Small intestine (tissue), 7 donors: Measurements from ENCODE around the gene NPFF. TPM values are rescaled to one million over a fixed set of nuclear protein-coding genes. Genes with fewer than 3 reads are reported as not detected.

Experiments used
- DNase-seq, 2 donors: peaks; one replicate each; pipeline versions ENCODE4 v3.0.0 to v3.0.0-alpha.2; 2013
- FAIRE-seq: peaks from 2 replicates; lab custom pipeline; 2012; peaks lifted over from hg19 to GRCh38; lab: Jason Lieb, UNC
- H3K27ac ChIP-seq, 3 donors: one replicate each; pipeline ENCODE4 v1.5.1; 2013; ENCODE audit warnings: low read length in 2 of 3, mild to moderate bottlenecking in 2 of 3, control low read depth in 1 of 3, inconsistent platforms in 1 of 3, low read depth in 1 of 3, moderate library complexity in 1 of 3
- H3K27me3 ChIP-seq, 3 donors: one replicate each; pipeline ENCODE4 v1.6.1; 2013; ENCODE audit warnings: low read length in 3 of 3, inconsistent platforms in 1 of 3; ENCODE audit not compliant: control insufficient read depth in 3 of 3, insufficient read depth in 3 of 3
- H3K36me3 ChIP-seq, 3 donors: one replicate each; pipeline ENCODE4 v1.6.1; 2013; ENCODE audit warnings: low read length in 3 of 3, inconsistent platforms in 1 of 3, low read depth in 1 of 3, mild to moderate bottlenecking in 1 of 3, moderate library complexity in 1 of 3; ENCODE audit not compliant: control insufficient read depth in 3 of 3, insufficient read depth in 2 of 3
- H3K4me1 ChIP-seq, 3 donors: one replicate each; pipeline ENCODE4 v1.6.1; 2013; ENCODE audit warnings: low read length in 2 of 3, inconsistent platforms in 1 of 3, low read depth in 1 of 3, mild to moderate bottlenecking in 1 of 3, moderate library complexity in 1 of 3; ENCODE audit not compliant: control insufficient read depth in 3 of 3, insufficient read depth in 2 of 3
- H3K4me3 ChIP-seq, 3 donors: one replicate each; pipeline ENCODE4 v1.5.1; 2013; ENCODE audit warnings: low read length in 3 of 3, control low read depth in 1 of 3, inconsistent platforms in 1 of 3, low read depth in 1 of 3, mild to moderate bottlenecking in 1 of 3, moderate library complexity in 1 of 3
- H3K9me3 ChIP-seq, 2 donors: one replicate each; pipeline ENCODE4 v1.6.1; 2013; ENCODE audit warnings: low read depth in 1 of 2, low read length in 1 of 2; ENCODE audit not compliant: control insufficient read depth in 2 of 2, insufficient read depth in 1 of 2
- WGBS, 3 donors: extraction: QIAGEN DNeasy Blood & Tissue Kit; methylation state at CpG; one replicate each; pipeline ENCODE4 v1.1.7; 2013; 5-methylcytosine and 5-hydroxymethylcytosine counted together
- polyA plus RNA-seq, 4 donors: library from polyadenylated mRNA; stranded (reverse) in 3 of 4; unstranded in 1 of 4; fragments of 200-250 nt in 3 of 4; fragments of 120-200 nt in 1 of 4; gene quantifications; one replicate each; pipeline versions ENCODE4 v1.2.1 to v1.2.3, GENCODE V29; 2013
- donor health status: healthy with polysubstance abuse.
- donor health status: control.
- donor health status: control.
- donor health status: Bipolar disorder and iron deficiency.
- donor health status: healthy.

The NPFF gene
- polyA plus RNA-seq, 4 donors = 0.12 to 4.2 TPM; not detected in 2

GRCh38 chr12:53502331-53502730 lies 5.0 kb downstream of the NPFF start:
- Histone ChIP-seq H3K9me3 (no peaks in the 10 kb centered on the region), H3K36me3 (peaks cover 0 to 46% (median 0%) of the 10 kb centered on the region in 3 donors), H3K27me3 (peaks cover 0 to 3% (median 0%) of the 10 kb centered on the region in 3 donors), H3K27ac (peak overlapping the region in 1 of 3 donors; percentile 98), H3K4me1 (peaks cover 4 to 27% (median 5%) of the 10 kb centered on the region in 3 donors), H3K4me3 (peak overlapping the region in 1 of 3 donors; percentile 61)
- 71 to 80% (median 79%) methylated on average over 9 of the region's 9 CpGs for WGBS, 3 donors
- no peak for DNase-seq
- FAIRE-seq = no peak

- WGBS, 3 donors = 54 to 70% (median 67%) methylated on average over 10 of the region's 10 CpGs
- Histone ChIP-seq H3K36me3 (peaks cover 0 to 40% (median 0%) of the 10 kb centered on the region in 3 donors), H3K27ac (peak overlapping the region; percentile 88 to 98 (median 98)), H3K27me3 (peaks cover 0 to 3% (median 0%) of the 10 kb centered on the region in 3 donors), H3K4me3 (peak overlapping the region in 2 of 3 donors; percentile 61 to 65), H3K9me3 (no peaks in the 10 kb centered on the region), H3K4me1 (peaks cover 4 to 28% (median 5%) of the 10 kb centered on the region in 3 donors)
- no peak for FAIRE-seq
- no peak for DNase-seq
Measured at GRCh38 chr12:53501615-53502181, 5.6 kb downstream of the NPFF start.

GRCh38 chr12:53500776-53501614 lies 6.3 kb downstream of the NPFF start, which contains the start of gene TARBP2:
Gene TARBP2, plus strand, starts transcription at chr12:53501283. Its CDS starts 126 bp downstream, at chr12:53501409.
- peak; percentile 99 to 100 for DNase-seq
- Histone ChIP-seq H3K36me3 (peaks cover 0 to 34% (median 0%) of the 10 kb centered on the region in 3 donors), H3K4me3 (peak within 1 kb of the TSS; percentile 56 to 65 (median 61)), H3K27me3 (peaks cover 0 to 3% (median 0%) of the 10 kb centered on the region in 3 donors), H3K27ac (peak within 1 kb of the TSS; percentile 88 to 98 (median 98)), H3K9me3 (no peaks in the 10 kb centered on the region), H3K4me1 (peaks cover 4 to 33% (median 5%) of the 10 kb centered on the region in 3 donors)
- FAIRE-seq = peak; percentile 73
- whole genome bisulfite sequencing, 3 donors = 0% methylated on average over 66 to 74 of the region's 74 CpGs

- DNase-seq (peak; percentile 59 to 83), FAIRE-seq (no peak)
- H3K4me3 ChIP-seq = peak overlapping the region in 2 of 3 donors; percentile 37 to 61
- peaks cover 0 to 26% (median 0%) of the 10 kb centered on the region in 3 donors for H3K36me3 ChIP-seq
- H3K4me1 ChIP-seq = peaks cover 4 to 38% (median 5%) of the 10 kb centered on the region in 3 donors
- H3K27ac ChIP-seq = peak overlapping the region; percentile 80 to 98 (median 98)
- 1 to 2% (median 2%) methylated on average over 17 of the region's 17 CpGs for WGBS, 3 donors
- peaks cover 0 to 3% (median 0%) of the 10 kb centered on the region in 3 donors for H3K27me3 ChIP-seq
- H3K9me3 ChIP-seq = no peaks in the 10 kb centered on the region
Measured at GRCh38 chr12:53500142-53500775, 7.0 kb downstream of the NPFF start.

GRCh38 chr12:53499266-53500141 lies 7.8 kb downstream of the NPFF start, which contains the start of gene MAP3K12:
Gene MAP3K12, minus strand, starts transcription at chr12:53499458. Its CDS starts 12,067 bp downstream, at chr12:53487391.
- Histone ChIP-seq H3K4me1 (peaks cover 4 to 38% (median 5%) of the 10 kb centered on the region in 3 donors), H3K27ac (peak within 1 kb of the TSS; percentile 80 to 98 (median 98)), H3K36me3 (peaks cover 0 to 19% (median 0%) of the 10 kb centered on the region in 3 donors), H3K4me3 (peak within 1 kb of the TSS; percentile 37 to 61 (median 38)), H3K27me3 (peaks cover 0 to 3% (median 0%) of the 10 kb centered on the region in 3 donors), H3K9me3 (no peaks in the 10 kb centered on the region)
- DNase-seq (peak; percentile 39 to 59), FAIRE-seq (no peak)
- WGBS, 3 donors = 1% methylated on average over 38 to 51 of the region's 51 CpGs

GRCh38 chr12:53498235-53498630 lies 9.1 kb downstream of the NPFF start:
- no peaks in the 10 kb centered on the region for H3K9me3 ChIP-seq
- WGBS, 3 donors = 77 to 92% (median 83%) methylated on average over 2 of the region's 2 CpGs
- no peak overlapping the region for H3K4me3 ChIP-seq
- H3K36me3 ChIP-seq = peaks cover 0 to 6% (median 0%) of the 10 kb centered on the region in 3 donors
- H3K27ac ChIP-seq = no peak overlapping the region
- no peak for FAIRE-seq
- no peak for DNase-seq
- H3K27me3 ChIP-seq = peaks cover 0 to 3% (median 0%) of the 10 kb centered on the region in 3 donors
- peaks cover 5 to 50% (median 7%) of the 10 kb centered on the region in 3 donors for H3K4me1 ChIP-seq

GRCh38 chr12:53497461-53497860 lies 9.8 kb downstream of the NPFF start:
- FAIRE-seq = no peak
- 76 to 90% (median 84%) methylated on average over 3 of the region's 3 CpGs for WGBS, 3 donors

More at GRCh38 chr12:53497461-53497860, 9.8 kb downstream of the NPFF start:
- Histone ChIP-seq H3K4me3 (no peak overlapping the region), H3K4me1 (peaks cover 6 to 51% (median 7%) of the 10 kb centered on the region in 3 donors), H3K36me3 (no peaks in the 10 kb centered on the region), H3K27me3 (peaks cover 0 to 3% (median 0%) of the 10 kb centered on the region in 3 donors), H3K9me3 (no peaks in the 10 kb centered on the region), H3K27ac (no peak overlapping the region)
- DNase-seq = no peak
